H1 (cell line): ENCODE results near the gene ITPR1. TPM values are rescaled to one million over a fixed set of nuclear protein-coding genes. Genes with fewer than 3 reads are reported as not detected.

ENCODE experiments used
- CTCF ChIA-PET: fragments of 300-600 bp; sonication (Branson Sonifier 250); formaldehyde crosslinking; loops from one replicate; lab custom pipeline; 2021; ENCODE audit not compliant: partially characterized antibody; lab: Charles Lee
- POLR2A ChIA-PET: fragments of 300-600 bp; sonication (Branson Sonifier 250); formaldehyde crosslinking; loops from one replicate; lab custom pipeline; 2021; ENCODE audit warnings: inconsistent platforms; ENCODE audit not compliant: partially characterized antibody; lab: Charles Lee
- DNase-seq, 2 experiments: peaks; one replicate each; pipeline versions ENCODE4 v3.0.0 to v3.0.0-alpha.2; 2010 to 2022; ENCODE audit warnings: low spot score in 2 of 2, low read depth in 1 of 2, mixed read lengths in 1 of 2
- FAIRE-seq: peaks from 2 replicates; lab custom pipeline; 2011; peaks lifted over from hg19 to GRCh38; lab: Jason Lieb, UNC
- H2AFZ ChIP-seq: 2 replicates; pipeline ENCODE4 v1.8.1; 2012; ENCODE audit warnings: low read length, inconsistent platforms
- H2AK5ac ChIP-seq: 2 replicates; pipeline ENCODE4 v1.6.1; 2013; ENCODE audit warnings: low read depth, low read length
- H2BK120ac ChIP-seq: replicated peaks from 2 replicates; pipeline ENCODE3; 2013; ENCODE audit warnings: low read depth, low read length, inconsistent platforms
- H2BK12ac ChIP-seq: 2 replicates; pipeline ENCODE4 v1.6.1; 2013; ENCODE audit warnings: low read depth, low read length
- H2BK15ac ChIP-seq: 2 replicates; pipeline ENCODE4 v1.6.1; 2013; ENCODE audit warnings: low read length
- H2BK20ac ChIP-seq: 2 replicates; pipeline ENCODE4 v1.6.1; 2013; ENCODE audit warnings: low read length
- H2BK5ac ChIP-seq: 2 replicates; pipeline ENCODE4 v1.6.1; 2013; ENCODE audit warnings: low read depth, low read length
- H3K14ac ChIP-seq: 2 replicates; pipeline ENCODE4 v1.6.1; 2013; ENCODE audit warnings: inconsistent platforms; ENCODE audit not compliant: insufficient read length
- H3K18ac ChIP-seq: 2 replicates; pipeline ENCODE4 v1.6.1; 2013; ENCODE audit warnings: low read length; ENCODE audit errors: extremely low read depth
- H3K23ac ChIP-seq: 2 replicates; pipeline ENCODE4 v1.6.1; 2013; ENCODE audit warnings: inconsistent platforms; ENCODE audit not compliant: insufficient read length
- H3K23me2 ChIP-seq: 2 replicates; pipeline ENCODE4 v1.6.1; 2013; ENCODE audit warnings: low read depth, low read length
- H3K27ac ChIP-seq: 2 replicates; pipeline ENCODE4 v1.6.1; 2011; ENCODE audit warnings: low read depth, low read length, inconsistent platforms
- H3K27me3 ChIP-seq, 4 experiments: replicated peaks in 1 of 4; 1 replicate in 1 of 4; 2 replicates in 3 of 4; pipeline versions ENCODE4 v1.6.1 to v1.8.1; 2011 to 2013; ENCODE audit warnings: low read length in 3 of 4, mild to moderate bottlenecking in 3 of 4, inconsistent platforms in 2 of 4, mixed read lengths in 2 of 4, moderate library complexity in 1 of 4; ENCODE audit not compliant: control insufficient read depth in 3 of 4, insufficient read depth in 3 of 4; ENCODE audit errors: extremely low read depth in 1 of 4
- H3K36me3 ChIP-seq, 4 experiments: 2 replicates each; pipeline versions ENCODE4 v1.6.1 to v1.8.1; 2011 to 2013; ENCODE audit warnings: mild to moderate bottlenecking in 4 of 4, low read length in 3 of 4, moderate library complexity in 2 of 4, control low read depth in 1 of 4, inconsistent platforms in 1 of 4; ENCODE audit not compliant: insufficient read depth in 4 of 4, control insufficient read depth in 2 of 4
- H3K4ac ChIP-seq: replicated peaks from 2 replicates; pipeline ENCODE3; 2013; ENCODE audit warnings: low read length, low read depth, mixed read lengths, inconsistent platforms; ENCODE audit not compliant: insufficient read length
- H3K4me1 ChIP-seq, 4 experiments: replicated peaks in 1 of 4; 1 replicate in 1 of 4; 2 replicates in 3 of 4; pipeline versions ENCODE4 v1.6.1 to v1.8.1; 2011 to 2013; ENCODE audit warnings: low read length in 3 of 4, inconsistent platforms in 2 of 4, mixed read lengths in 1 of 4; ENCODE audit not compliant: insufficient read depth in 4 of 4, control insufficient read depth in 3 of 4
- H3K4me2 ChIP-seq, 2 experiments: 2 replicates each; pipeline versions ENCODE4 v1.6.1 to v1.8.1; 2011 to 2013; ENCODE audit warnings: low read depth in 2 of 2, low read length in 2 of 2, control low read depth in 1 of 2, inconsistent platforms in 1 of 2, mild to moderate bottlenecking in 1 of 2; ENCODE audit not compliant: insufficient read depth in 1 of 2
- H3K4me3 ChIP-seq, 4 experiments: fragments of 200-600, 300-600 bp in 1 of 4; sonication (generic), shearing (Covaris generic), sonication (Bioruptor Twin) in 1 of 4; 2 replicates each; pipeline versions ENCODE4 v1.5.1 to v1.8.1; 2011 to 2016; ENCODE audit warnings: low read length in 4 of 4, low read depth in 3 of 4, control low read depth in 2 of 4, inconsistent platforms in 2 of 4, mild to moderate bottlenecking in 2 of 4, mixed read lengths in 1 of 4, moderate library complexity in 1 of 4; ENCODE audit not compliant: insufficient read depth in 2 of 4; ENCODE audit errors: extremely low read depth in 1 of 4
- H3K56ac ChIP-seq: replicated peaks from 2 replicates; pipeline ENCODE3; 2013; ENCODE audit warnings: low read depth, mild to moderate bottlenecking, mixed read lengths, low read length, inconsistent platforms; ENCODE audit not compliant: insufficient read length
- H3K79me1 ChIP-seq: 2 replicates; pipeline ENCODE4 v1.6.1; 2013; ENCODE audit warnings: low read depth, low read length, control low read depth
- H3K79me2 ChIP-seq, 2 experiments: 2 replicates each; pipeline versions ENCODE4 v1.6.1 to v1.8.1; 2012 to 2013; ENCODE audit warnings: low read length in 2 of 2, mild to moderate bottlenecking in 2 of 2, inconsistent platforms in 1 of 2; ENCODE audit not compliant: insufficient read depth in 2 of 2, control insufficient read depth in 1 of 2
- H3K9ac ChIP-seq, 4 experiments: replicated peaks in 1 of 4; 1 replicate in 1 of 4; 2 replicates in 3 of 4; pipeline versions ENCODE4 v1.6.1 to v1.8.1; 2011 to 2013; ENCODE audit warnings: low read depth in 3 of 4, low read length in 3 of 4, control low read depth in 2 of 4, mild to moderate bottlenecking in 2 of 4, moderate library complexity in 2 of 4, inconsistent platforms in 1 of 4; ENCODE audit errors: extremely low read depth in 1 of 4
- H3K9me3 ChIP-seq, 2 experiments: 2 replicates each; pipeline versions ENCODE4 v1.6.1 to v1.8.1; 2012 to 2013; ENCODE audit warnings: mild to moderate bottlenecking in 2 of 2, moderate library complexity in 2 of 2, control low read depth in 1 of 2, inconsistent platforms in 1 of 2, low read depth in 1 of 2, low read length in 1 of 2, mixed read lengths in 1 of 2; ENCODE audit not compliant: insufficient read depth in 2 of 2
- H4K20me1 ChIP-seq, 2 experiments: replicated peaks in 1 of 2; 2 replicates each; pipeline versions ENCODE3 to v1.8.1; 2011 to 2013; ENCODE audit warnings: inconsistent platforms in 2 of 2, low read length in 2 of 2, mild to moderate bottlenecking in 1 of 2; ENCODE audit not compliant: insufficient read depth in 2 of 2, control insufficient read depth in 1 of 2
- H4K5ac ChIP-seq: 2 replicates; pipeline ENCODE4 v1.6.1; 2013; ENCODE audit warnings: low read length, low read depth, mixed read lengths, inconsistent platforms; ENCODE audit not compliant: insufficient read length
- H4K8ac ChIP-seq: 2 replicates; pipeline ENCODE4 v1.8.0; 2013; ENCODE audit warnings: mild to moderate bottlenecking, moderate library complexity, low read length, inconsistent platforms; ENCODE audit not compliant: insufficient read depth; ENCODE audit errors: extremely low read depth
- H4K91ac ChIP-seq: replicated peaks from 2 replicates; pipeline ENCODE3; 2013; ENCODE audit warnings: low read length, mixed read lengths, inconsistent platforms; ENCODE audit not compliant: insufficient read length
- RNF2 ChIP-seq: fragments of 200-900, 300-1000 bp; sonication (generic); IDR thresholded peaks from 2 replicates; pipeline ENCODE4 v1.7.1; 2016; ENCODE audit warnings: borderline replicate concordance, low read depth, mild to moderate bottlenecking, antibody characterized with exemption, low read length; ENCODE audit not compliant: poor library complexity, severe bottlenecking; ENCODE audit errors: missing control alignments
- WGBS, 2 experiments: shearing (Covaris generic) in 1 of 2; methylation state at CpG; one replicate each; pipeline versions ENCODE4 v1.1.6 to v1.1.7; 2013 to 2015; ENCODE audit warnings: low lambda C conversion rate in 2 of 2, mixed read lengths in 2 of 2, inconsistent platforms in 1 of 2, low coverage in 1 of 2, missing lambda C conversion rate in 1 of 2; ENCODE audit not compliant: insufficient replicate concordance in 2 of 2, insufficient coverage in 1 of 2, insufficient read length in 1 of 2; ENCODE audit errors: extremely low coverage in 1 of 2, missing lambda C conversion rate in 1 of 2; 5-methylcytosine and 5-hydroxymethylcytosine counted together
- polyA plus RNA-seq, 7 experiments: library from polyadenylated mRNA; depleted of rRNA in 3 of 7; stranded (reverse) in 5 of 7; unstranded in 2 of 7; fragments of >200 nt in 5 of 7; fragments of 200-250 nt in 2 of 7; gene quantifications; 1 replicate in 5 of 7; 2 replicates in 1 of 7; 4 replicates in 1 of 7; pipeline versions ENCODE4 v1.2.1 to v1.2.3, GENCODE V29; 2011 to 2013; ENCODE audit warnings: missing spikeins in 2 of 7, mixed read lengths in 2 of 7
- total RNA-seq: library from RNA; stranded (reverse); fragmentation: NEBNext Ultra II Directional; extraction: Animal tissue kit (Norgen Biotek cat#: 25700); gene quantifications from 2 replicates; pipeline ENCODE4 v1.2.1, GENCODE V29; 2021

The ITPR1 gene
- total and polyA plus RNA-seq, 2 of the 8 experiments (the other 6 are each of a cell fraction or from before 2014, with no cell fraction given), result 2.5 to 16.3 TPM

DNA sequence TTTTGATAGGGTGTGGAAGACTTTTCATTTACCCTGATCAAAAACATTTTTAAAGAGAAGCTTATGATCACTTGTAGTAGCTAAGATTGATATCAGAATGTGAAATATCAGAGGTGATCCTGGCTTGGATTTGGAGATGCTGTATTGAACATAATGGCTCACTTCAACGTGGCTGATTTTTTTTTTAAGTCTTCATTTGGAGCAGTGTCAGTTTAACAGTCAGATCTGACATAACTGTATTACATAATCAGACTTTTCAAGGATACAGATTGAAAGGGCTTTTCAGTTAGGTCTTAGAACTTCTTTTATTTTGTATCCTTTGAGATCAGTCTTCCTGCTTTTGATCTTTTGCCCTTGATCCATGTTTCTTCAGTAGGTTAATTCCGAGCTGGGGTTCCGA is 98.5 kb downstream of the ITPR1 start:
- TF ChIP-seq RNF2, result no peak
- ChIA-PET POLR2A (no interaction called here), CTCF (interaction anchor here (1.9 kb wide), 1 partner anchor 9 kb away, joined by 6 read pairs; no protein-coding TSS in a partner anchor)
- no peak overlapping the region for H4K8ac ChIP-seq
- H2BK15ac ChIP-seq, result no peak overlapping the region
- H4K91ac ChIP-seq, result no peak overlapping the region
- H3K36me3 ChIP-seq, result no peaks in the 10 kb centered on the region; a peak in 1 of 8 replicates
- no peak overlapping the region for H4K5ac ChIP-seq
- no peaks in the 10 kb centered on the region for H3K23me2 ChIP-seq
- H3K23ac ChIP-seq, result no peak overlapping the region
- H3K79me2 ChIP-seq, result no peaks in the 10 kb centered on the region
- H3K56ac ChIP-seq, result no peak overlapping the region
- 89% methylated on average over 3 of the region's 3 CpGs; no CpG with 5 or more reads in 1 of the 2 experiments for WGBS, 2 experiments
- no peak overlapping the region for H2BK120ac ChIP-seq
- no peak overlapping the region for H3K9ac ChIP-seq
- H3K4me1 ChIP-seq, result peaks cover 0 to 9% (median 3%) of the 10 kb centered on the region in 4 experiments; a peak in 4 of 7 replicates
- H3K27me3 ChIP-seq, result no peaks in the 10 kb centered on the region
- FAIRE-seq (no peak), DNase-seq (no peak)
- no peak overlapping the region for H2BK20ac ChIP-seq
- no peak overlapping the region for H3K4ac ChIP-seq
- no peak overlapping the region for H3K4me2 ChIP-seq
- no peak overlapping the region for H3K14ac ChIP-seq
- H2BK12ac ChIP-seq, result no peak overlapping the region
- no peak overlapping the region for H2AK5ac ChIP-seq
- no peak overlapping the region for H3K27ac ChIP-seq
- no peak overlapping the region for H2BK5ac ChIP-seq
- H2AFZ ChIP-seq, result no peak overlapping the region
- H4K20me1 ChIP-seq, result no peaks in the 10 kb centered on the region
- no peak overlapping the region for H3K18ac ChIP-seq
- H3K79me1 ChIP-seq, result no peaks in the 10 kb centered on the region
- no peak overlapping the region for H3K4me3 ChIP-seq
- no peaks in the 10 kb centered on the region for H3K9me3 ChIP-seq
